ENCODE data around the gene NLN. TPM values are rescaled to one million over a fixed set of nuclear protein-coding genes. Genes with fewer than 3 reads are reported as not detected.

Gene NLN
- total RNA-seq, 1 experiment from 2014 or later, result 34.8 TPM

DNA sequence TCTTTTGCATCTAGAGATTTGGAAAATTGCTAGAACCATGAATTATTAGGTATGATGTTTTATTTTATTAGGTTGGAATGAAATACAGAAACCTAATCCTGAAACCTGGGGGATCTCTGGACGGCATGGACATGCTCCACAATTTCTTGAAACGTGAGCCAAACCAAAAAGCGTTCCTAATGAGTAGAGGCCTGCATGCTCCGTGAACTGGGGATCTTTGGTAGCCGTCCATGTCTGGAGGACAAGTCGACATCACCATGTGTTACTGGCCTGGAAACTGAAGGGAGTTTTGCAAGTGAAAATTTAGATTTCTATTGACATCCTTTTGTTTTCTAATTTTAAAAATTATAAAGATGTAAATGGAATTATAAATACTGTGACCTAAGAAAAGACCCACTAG is 100.7 kb downstream of the NLN start:
- peaks cover 28% of the 10 kb centered on the region for H3K4me1 ChIP-seq
- BruUV-seq (replicated peaks), result no TSS peak
- no peaks in the 10 kb centered on the region for H3K36me3 ChIP-seq (ENCODE audit: control insufficient read depth, insufficient read depth, low read length)
- TF ChIP-seq, protein P1, sequence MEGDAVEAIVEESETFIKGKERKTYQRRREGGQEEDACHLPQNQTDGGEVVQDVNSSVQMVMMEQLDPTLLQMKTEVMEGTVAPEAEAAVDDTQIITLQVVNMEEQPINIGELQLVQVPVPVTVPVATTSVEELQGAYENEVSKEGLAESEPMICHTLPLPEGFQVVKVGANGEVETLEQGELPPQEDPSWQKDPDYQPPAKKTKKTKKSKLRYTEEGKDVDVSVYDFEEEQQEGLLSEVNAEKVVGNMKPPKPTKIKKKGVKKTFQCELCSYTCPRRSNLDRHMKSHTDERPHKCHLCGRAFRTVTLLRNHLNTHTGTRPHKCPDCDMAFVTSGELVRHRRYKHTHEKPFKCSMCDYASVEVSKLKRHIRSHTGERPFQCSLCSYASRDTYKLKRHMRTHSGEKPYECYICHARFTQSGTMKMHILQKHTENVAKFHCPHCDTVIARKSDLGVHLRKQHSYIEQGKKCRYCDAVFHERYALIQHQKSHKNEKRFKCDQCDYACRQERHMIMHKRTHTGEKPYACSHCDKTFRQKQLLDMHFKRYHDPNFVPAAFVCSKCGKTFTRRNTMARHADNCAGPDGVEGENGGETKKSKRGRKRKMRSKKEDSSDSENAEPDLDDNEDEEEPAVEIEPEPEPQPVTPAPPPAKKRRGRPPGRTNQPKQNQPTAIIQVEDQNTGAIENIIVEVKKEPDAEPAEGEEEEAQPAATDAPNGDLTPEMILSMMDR (IDR thresholded peaks at IDR 0.05; ENCODE audit: insufficient read depth in 1 of 2, low read depth in 1 of 2, low read length in 1 of 2, severe bottlenecking in 1 of 2, unreplicated experiment in 1 of 2), result no peak
- Mint-ChIP-seq H3K4me3 (ENCODE audit: unreplicated experiment) (no peak overlapping the region), H3K9me3 (ENCODE audit: unreplicated experiment) (no peaks in the 10 kb centered on the region), H3K4me1 (ENCODE audit: low read depth, unreplicated experiment) (peaks cover 22% of the 10 kb centered on the region), H3K27me3 (ENCODE audit: insufficient read depth, unreplicated experiment) (no peaks in the 10 kb centered on the region), H3K36me3 (ENCODE audit: insufficient read depth, unreplicated experiment) (peaks cover 12% of the 10 kb centered on the region), H3K27ac (ENCODE audit: unreplicated experiment) (no peak overlapping the region)
- DNase-seq, result no peak
- ChIA-PET CTCF (no interaction called here), POLR2A (no interaction called here)
- no peaks in the 10 kb centered on the region for H3K9me3 ChIP-seq
- intact Hi-C loops (cut with micrococcal nuclease; ENCODE audit: unreplicated experiment), result no loop called here
- H3K4me3 ChIP-seq (ENCODE audit: low read depth, low read length), result no peak overlapping the region
- H3K27me3 ChIP-seq (replicated peaks; ENCODE audit: control insufficient read depth, insufficient read depth, low read length), result no peaks in the 10 kb centered on the region

DNA sequence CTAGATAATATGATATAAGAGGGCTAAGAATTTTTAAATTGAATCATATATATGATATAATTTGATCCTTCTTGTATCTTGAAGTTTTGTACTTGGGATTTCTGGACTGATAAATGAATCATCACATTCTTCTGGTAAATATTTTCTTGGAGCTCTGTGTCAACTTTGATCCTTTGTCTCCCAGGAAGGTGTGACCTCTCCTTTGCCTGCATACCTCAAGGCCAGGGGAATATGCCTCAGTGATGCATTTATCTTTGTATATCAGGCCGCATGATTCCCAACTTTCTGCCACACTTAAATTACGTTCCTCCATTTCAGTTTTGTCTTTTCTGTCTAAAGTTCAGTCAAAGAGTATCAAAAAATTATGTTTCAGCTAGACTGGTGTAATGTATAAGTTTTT is 101.2 kb downstream of the NLN start:
- H3K4me1 Mint-ChIP-seq (ENCODE audit: low read depth, unreplicated experiment), result peaks cover 19% of the 10 kb centered on the region
- TF ChIP-seq, protein P1 (IDR thresholded peaks at IDR 0.05; ENCODE audit: insufficient read depth in 1 of 2, low read depth in 1 of 2, low read length in 1 of 2, severe bottlenecking in 1 of 2, unreplicated experiment in 1 of 2), result no peak
- ChIA-PET CTCF (no interaction called here), POLR2A (no interaction called here)
- Histone ChIP-seq H3K9me3 (no peaks in the 10 kb centered on the region), H3K36me3 (ENCODE audit: control insufficient read depth, insufficient read depth, low read length) (no peaks in the 10 kb centered on the region), H3K4me1 (peaks cover 28% of the 10 kb centered on the region), H3K27me3 (replicated peaks; ENCODE audit: control insufficient read depth, insufficient read depth, low read length) (no peaks in the 10 kb centered on the region), H3K4me3 (ENCODE audit: low read depth, low read length) (no peak overlapping the region)
- H3K9me3 Mint-ChIP-seq (ENCODE audit: unreplicated experiment), result no peaks in the 10 kb centered on the region
- H3K27me3 Mint-ChIP-seq (ENCODE audit: insufficient read depth, unreplicated experiment), result no peaks in the 10 kb centered on the region
- intact Hi-C loops (cut with micrococcal nuclease; ENCODE audit: unreplicated experiment), result no loop called here
- DNase-seq, result no peak
- BruUV-seq (replicated peaks), result no TSS peak
- no peak overlapping the region for H3K4me3 Mint-ChIP-seq (ENCODE audit: unreplicated experiment)
- peak overlapping the region; percentile 53 for H3K27ac Mint-ChIP-seq (ENCODE audit: unreplicated experiment)
- peaks cover 12% of the 10 kb centered on the region for H3K36me3 Mint-ChIP-seq (ENCODE audit: insufficient read depth, unreplicated experiment)

DNA sequence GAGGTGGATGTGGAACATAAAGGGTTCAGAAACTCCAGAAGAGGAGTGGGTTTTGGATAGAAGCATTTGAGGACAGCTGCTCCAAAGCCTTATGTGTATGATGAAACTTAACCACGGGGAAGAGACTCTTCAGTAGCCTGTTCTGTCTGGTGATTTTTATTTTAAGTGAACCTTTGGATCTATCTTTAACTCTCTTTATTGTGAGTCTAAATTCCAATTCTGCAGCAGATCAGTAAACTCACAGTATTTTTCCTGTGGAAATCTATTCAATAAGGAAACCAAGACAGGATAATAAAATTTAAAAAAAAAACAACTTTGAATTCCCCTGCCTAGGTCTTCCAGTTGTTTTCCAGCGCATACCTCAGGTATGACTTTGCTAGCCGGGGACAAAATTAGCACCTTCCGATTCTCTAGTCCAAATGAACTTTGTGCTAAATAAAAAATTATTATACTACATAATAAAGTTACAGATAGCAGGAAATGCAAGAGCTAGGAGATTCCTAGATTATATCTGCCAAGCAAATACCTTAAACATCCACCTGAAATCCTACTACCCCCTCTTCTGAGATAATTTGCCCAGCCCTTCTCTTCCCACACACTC is 101.9 kb downstream of the NLN start:
- intact Hi-C loops (cut with micrococcal nuclease; ENCODE audit: unreplicated experiment), result no loop called here
- no peaks in the 10 kb centered on the region for H3K9me3 ChIP-seq
- no peaks in the 10 kb centered on the region for H3K36me3 ChIP-seq (ENCODE audit: control insufficient read depth, insufficient read depth, low read length)
- no peaks in the 10 kb centered on the region for H3K27me3 Mint-ChIP-seq (ENCODE audit: insufficient read depth, unreplicated experiment)
- H3K4me3 ChIP-seq (ENCODE audit: low read depth, low read length), result no peak overlapping the region
- H3K4me1 Mint-ChIP-seq (ENCODE audit: low read depth, unreplicated experiment), result peaks cover 14% of the 10 kb centered on the region
- BruUV-seq (replicated peaks), result TSS peak; percentile 17
- no peak for DNase-seq
- H3K9me3 Mint-ChIP-seq (ENCODE audit: unreplicated experiment), result no peaks in the 10 kb centered on the region
- peaks cover 23% of the 10 kb centered on the region for H3K4me1 ChIP-seq
- peak overlapping the region; percentile 53 for H3K27ac Mint-ChIP-seq (ENCODE audit: unreplicated experiment)
- ChIA-PET POLR2A (no interaction called here), CTCF (no interaction called here)
- TF ChIP-seq, protein P1 (IDR thresholded peaks at IDR 0.05; ENCODE audit: insufficient read depth in 1 of 2, low read depth in 1 of 2, low read length in 1 of 2, severe bottlenecking in 1 of 2, unreplicated experiment in 1 of 2), result no peak
- no peaks in the 10 kb centered on the region for H3K27me3 ChIP-seq (replicated peaks; ENCODE audit: control insufficient read depth, insufficient read depth, low read length)
- H3K36me3 Mint-ChIP-seq (ENCODE audit: insufficient read depth, unreplicated experiment), result peaks cover 12% of the 10 kb centered on the region
- H3K4me3 Mint-ChIP-seq (ENCODE audit: unreplicated experiment), result no peak overlapping the region
